HEK293 (cell line): ENCODE data around the gene PSMD3.

Experiments
- CTCF ChIA-PET: fragments of 350-600 bp; formaldehyde crosslinking; extraction: SDS; loops from one replicate; lab custom pipeline; 2021; ENCODE audit warnings: antibody characterized with exemption; lab: Yijun Ruan, JAX
- POLR2A ChIA-PET: fragments of 300-600 bp; formaldehyde crosslinking; extraction: SDS; loops from one replicate; lab custom pipeline; 2020; ENCODE audit warnings: antibody characterized with exemption, inconsistent platforms; lab: Yijun Ruan, JAX
- H3K27ac ChIP-seq: fragments of 200-500 bp; sonication (Bioruptor generic); 2 replicates; pipeline ENCODE4 v1.5.1; 2014; ENCODE audit warnings: low read depth, low read length, control low read depth, inconsistent platforms; ENCODE audit errors: extremely low read depth
- H3K36me3 ChIP-seq, 2 experiments: fragments of 200-500 bp in 1 of 2; sonication (Bioruptor generic) in 1 of 2; 1 replicate in 1 of 2; 2 replicates in 1 of 2; pipeline ENCODE4 v1.5.1; 2014 to 2017; ENCODE audit warnings: inconsistent platforms in 2 of 2, low read length in 2 of 2; ENCODE audit not compliant: control insufficient read depth in 2 of 2, insufficient read depth in 1 of 2
- H3K4me1 ChIP-seq: fragments of 200-500 bp; sonication (Bioruptor generic); 2 replicates; pipeline ENCODE4 v1.5.1; 2014; ENCODE audit warnings: mild to moderate bottlenecking, low read length, inconsistent platforms; ENCODE audit not compliant: control insufficient read depth, insufficient read depth
- H3K4me3 ChIP-seq: 2 replicates; pipeline ENCODE4 v1.5.1; 2011; ENCODE audit warnings: low read depth, mild to moderate bottlenecking, control low read depth, low read length, moderate library complexity
- H3K9me3 ChIP-seq: fragments of 200-500 bp; sonication (Bioruptor generic); 2 replicates; pipeline ENCODE4 v1.5.1; 2014; ENCODE audit warnings: low read depth, low read length, inconsistent platforms; ENCODE audit not compliant: control insufficient read depth, insufficient read depth
- GLIS1 ChIP-seq: fragments of 450-650 bp; formaldehyde crosslinking; IDR thresholded peaks from 2 replicates; pipeline ENCODE4 v1.5.1; 2016; ENCODE audit warnings: missing biosample characterization, missing genetic modification characterization
- KLF17 ChIP-seq: fragments of 450-650 bp; formaldehyde crosslinking; IDR thresholded peaks from 2 replicates; pipeline ENCODE4 v1.5.1; 2016; ENCODE audit warnings: missing biosample characterization, missing genetic modification characterization
- KLF9 ChIP-seq: fragments of 450-650 bp; formaldehyde crosslinking; IDR thresholded peaks from 2 replicates; pipeline ENCODE4 v1.5.1; 2016; ENCODE audit warnings: missing biosample characterization, missing genetic modification characterization, low read depth
- ZBTB17 ChIP-seq: fragments of 450-650 bp; formaldehyde crosslinking; IDR thresholded peaks from 2 replicates; pipeline ENCODE4 v1.5.1; 2016; ENCODE audit warnings: missing biosample characterization, missing genetic modification characterization
- ZFHX2 ChIP-seq: fragments of 450-650 bp; formaldehyde crosslinking; conservative IDR thresholded peaks from 2 replicates; pipeline ENCODE4 v1.5.1; 2016; ENCODE audit warnings: missing biosample characterization, missing genetic modification characterization
- ZNF248 ChIP-seq: fragments of 450-650 bp; formaldehyde crosslinking; IDR thresholded peaks from 2 replicates; pipeline ENCODE4 v1.5.1; 2017; ENCODE audit warnings: missing biosample characterization, missing genetic modification characterization
- ZNF335 ChIP-seq: fragments of 450-650 bp; formaldehyde crosslinking; conservative IDR thresholded peaks from 2 replicates; pipeline ENCODE4 v1.5.1; 2016; ENCODE audit warnings: missing biosample characterization, missing genetic modification characterization
- ZNF341 ChIP-seq: fragments of 450-650 bp; formaldehyde crosslinking; IDR thresholded peaks from 2 replicates; pipeline ENCODE4; 2016; ENCODE audit warnings: low read depth, missing biosample characterization, missing genetic modification characterization
- ZNF416 ChIP-seq: fragments of 450-650 bp; formaldehyde crosslinking; IDR thresholded peaks from 2 replicates; pipeline ENCODE4 v1.5.1; 2016; ENCODE audit warnings: missing biosample characterization, missing genetic modification characterization
- ZNF426 ChIP-seq: fragments of 450-650 bp; formaldehyde crosslinking; IDR thresholded peaks from 2 replicates; pipeline ENCODE4 v1.5.1; 2017; ENCODE audit warnings: missing biosample characterization, missing genetic modification characterization, mild to moderate bottlenecking, inconsistent platforms, moderate library complexity
- ZNF473 ChIP-seq: fragments of 450-650 bp; formaldehyde crosslinking; IDR thresholded peaks from 2 replicates; pipeline ENCODE4 v1.5.1; 2017; ENCODE audit warnings: missing biosample characterization, missing genetic modification characterization
- ZNF513 ChIP-seq: fragments of 450-650 bp; IDR thresholded peaks from 2 replicates; pipeline ENCODE4 v1.5.1; 2018; ENCODE audit warnings: missing biosample characterization, missing genetic modification characterization
- ZNF529 ChIP-seq: fragments of 450-650 bp; formaldehyde crosslinking; IDR thresholded peaks from 2 replicates; pipeline ENCODE4 v1.5.1; 2017; ENCODE audit warnings: missing genetic modification characterization, missing biosample characterization; ENCODE audit not compliant: insufficient replicate concordance
- ZNF692 ChIP-seq: fragments of 450-650 bp; formaldehyde crosslinking; IDR thresholded peaks from 2 replicates; pipeline ENCODE4 v1.5.1; 2016; ENCODE audit warnings: missing biosample characterization, missing genetic modification characterization

The PSMD3 gene

GRCh38 chr17:39980351-39981206, at the start of gene PSMD3 (continued):
- TF ChIP-seq ZNF513 (tag by site-specific recombination): peak; percentile 32; the same call in 1 of the 2 replicates
- TF ChIP-seq, all 188 proteins: peak for 93

- CTCF ChIA-PET: interaction anchor here (0.6 kb wide), 1 partner anchor 215 kb away, joined by 3 read pairs; no protein-coding TSS in a partner anchor
- Histone ChIP-seq H3K27ac (no peak overlapping the region), H3K36me3 (no peaks in the 10 kb centered on the region), H3K9me3 (no peaks in the 10 kb centered on the region), H3K4me1 (peaks cover 3% of the 10 kb centered on the region), H3K4me3 (no peak overlapping the region)
- POLR2A ChIA-PET: no interaction called here
- TF ChIP-seq ZNF416 (tag by site-specific recombination) (no peak), ZFHX2 (tag by site-specific recombination) (0 out of 2 replicates have a peak, but pooled peaks have one; percentile 3)
Observed at GRCh38 chr17:39933912-39934311, 46.7 kb upstream of the PSMD3 start.

- H3K36me3 ChIP-seq: no peaks in the 10 kb centered on the region
- POLR2A ChIA-PET: no interaction called here
- no peak for TF ChIP-seq ZNF341 (tag by site-specific recombination)
- TF ChIP-seq ZNF473 (tag by site-specific recombination): no peak
- no peak for TF ChIP-seq KLF9
- TF ChIP-seq ZNF248 (tag by site-specific recombination): no peak
- CTCF ChIA-PET: interaction anchor here (0.6 kb wide), 2 partner anchors 216 to 313 kb away, joined by 3 read pairs; no protein-coding TSS in a partner anchor
- H3K9me3 ChIP-seq: no peaks in the 10 kb centered on the region
- H3K4me1 ChIP-seq: peaks cover 4% of the 10 kb centered on the region; the same call in 1 of the 2 replicates
- no peak overlapping the region for H3K4me3 ChIP-seq
- H3K27ac ChIP-seq: no peak overlapping the region
Observed at GRCh38 chr17:39934324-39934723, 46.3 kb upstream of the PSMD3 start.

GRCh38 chr17:39935909-39936308, 44.7 kb upstream of the PSMD3 start:
- TF ChIP-seq GLIS1 (tag by site-specific recombination): peak; percentile 10; the same call in 1 of the 2 replicates
- TF ChIP-seq ZNF426 (tag by site-specific recombination): no peak
- no peak for TF ChIP-seq ZNF529 (tag by site-specific recombination)
- no peak for TF ChIP-seq ZNF692 (tag by site-specific recombination)
- 0 out of 2 replicates have a peak, but pooled peaks have one; percentile 21 for TF ChIP-seq KLF17
- TF ChIP-seq ZNF335 (tag by site-specific recombination): peak; percentile 63
- TF ChIP-seq ZBTB17: peak; percentile 15; the same call in 1 of the 2 replicates
- ChIA-PET POLR2A (interaction anchor here (0.5 kb wide), 1 partner anchor 441 kb away, joined by 4 read pairs; no protein-coding TSS in a partner anchor), CTCF (interaction anchor here (0.7 kb wide), 1 partner anchor 119 kb away, joined by 3 read pairs; the partner anchor contains the start of gene MED24)
- Histone ChIP-seq H3K4me3 (no peak overlapping the region), H3K4me1 (peaks cover 5% of the 10 kb centered on the region; the same call in 1 of the 2 replicates), H3K36me3 (no peaks in the 10 kb centered on the region), H3K9me3 (no peaks in the 10 kb centered on the region), H3K27ac (no peak overlapping the region)
